Naive thymus-derived CD8-positive, alpha-beta T cell (primary cell): ENCODE data around the gene ANKRD34C. TPM values are rescaled to one million over a fixed set of nuclear protein-coding genes. Genes with fewer than 3 reads are reported as not detected.
"Not testable (repeated sequence)": the region's sequence is repeated elsewhere in the genome, so short reads cannot be mapped to it uniquely, and the experiment has no call there.

Source experiments
- ATAC-seq, 2 donors: fragments of 150-1000 bp; cut with Tn5 transposase in 1 of 2; sonication (Bioruptor Pico), chemical (Tn5 transposase) in 1 of 2; 1 replicate in 1 of 2; 2 replicates in 1 of 2; pipeline ENCODE4 v1.10.0; 2021; ENCODE audit warnings: mild to moderate bottlenecking in 2 of 2, moderate library complexity in 2 of 2
- POLR2A ChIA-PET: fragments of 350-600 bp; sonication (Branson Sonifier 250); formaldehyde crosslinking; loops from one replicate; lab custom pipeline; 2021; ENCODE audit warnings: antibody characterized with exemption; lab: Charles Lee
- DNase-seq, 10 donors: peaks; one replicate each; pipeline versions ENCODE4 v3.0.0 to v3.0.0-alpha.2; 2020 to 2022
- H3K27ac Mint-ChIP-seq, 10 donors: one replicate each; pipeline ENCODE4 v1.8.0; 2020 to 2022; ENCODE audit warnings: mild to moderate bottlenecking in 10 of 10, mixed read lengths in 10 of 10, moderate library complexity in 4 of 10, inconsistent platforms in 1 of 10
- H3K27me3 Mint-ChIP-seq, 5 donors: one replicate each; pipeline ENCODE4 v1.8.0; 2021 to 2022; ENCODE audit warnings: mixed read lengths in 5 of 5
- H3K36me3 Mint-ChIP-seq, 3 donors: one replicate each; pipeline ENCODE4 v1.8.0; 2020 to 2022; ENCODE audit warnings: mixed read lengths in 3 of 3, mild to moderate bottlenecking in 2 of 3, inconsistent platforms in 1 of 3
- H3K4me1 Mint-ChIP-seq, 4 donors: one replicate each; pipeline ENCODE4 v1.8.0; 2021 to 2022; ENCODE audit warnings: mixed read lengths in 4 of 4
- H3K4me3 Mint-ChIP-seq, 10 donors: one replicate each; pipeline ENCODE4 v1.8.0; 2020 to 2022; ENCODE audit warnings: mild to moderate bottlenecking in 10 of 10, mixed read lengths in 10 of 10, moderate library complexity in 6 of 10, inconsistent platforms in 1 of 10
- H3K9me3 Mint-ChIP-seq, 9 donors: one replicate each; pipeline ENCODE4 v1.8.0; 2020 to 2022; ENCODE audit warnings: mixed read lengths in 9 of 9, mild to moderate bottlenecking in 3 of 9, inconsistent platforms in 1 of 9, moderate library complexity in 1 of 9
- polyA plus RNA-seq, 3 donors: library from polyadenylated mRNA; unstranded; fragments of 300-500 nt; fragmentation: Illumina TruSeq; gene quantifications; one replicate each; pipeline ENCODE4 v1.2.3, GENCODE V29; 2021
- total RNA-seq, 8 experiments: library from RNA in 2 of 8; stranded (reverse) in 2 of 8; gene quantifications; one replicate each; pipeline ENCODE4 v1.2.3 and lab custom pipeline; 2021 to 2026

The ANKRD34C gene
- total and polyA plus RNA-seq, 5 experiments from 2014 or later = not detected

DNA sequence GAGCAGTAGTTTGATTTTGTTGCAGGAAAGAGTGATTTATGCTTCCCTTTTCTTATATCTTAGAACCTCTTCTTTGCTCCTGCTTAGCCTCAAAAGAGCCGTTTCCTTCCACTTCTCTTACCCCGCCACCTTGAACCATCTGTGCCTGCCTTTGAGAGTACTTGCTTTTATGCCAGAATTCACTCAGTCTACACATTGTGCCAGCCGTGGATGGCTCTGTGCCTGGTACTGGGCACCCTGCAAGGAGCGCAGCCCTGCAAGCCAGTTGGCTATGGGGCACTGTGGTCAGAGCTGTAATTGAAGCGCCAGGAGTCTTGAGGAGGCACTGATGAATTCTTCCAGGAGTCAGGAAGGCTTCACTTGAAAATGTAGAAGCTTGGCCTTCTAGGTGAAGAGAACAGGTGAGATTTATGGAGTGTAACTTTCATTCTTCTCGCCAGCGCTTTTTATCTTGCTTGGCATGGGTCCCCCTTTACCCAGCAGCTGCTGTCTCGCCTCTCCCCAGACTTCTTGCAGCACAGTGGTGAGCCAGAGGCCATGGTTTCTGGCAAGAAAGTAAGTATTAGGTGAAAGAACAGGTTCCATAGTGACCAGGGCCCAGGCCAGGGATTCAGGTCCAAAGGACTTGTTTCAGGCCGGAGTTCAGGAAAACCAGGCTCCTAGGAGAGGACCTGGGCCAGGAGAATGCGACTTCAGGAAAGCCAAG, 33.3 kb downstream of the ANKRD34C start:
- Mint-ChIP-seq H3K9me3 (no peaks in the 10 kb centered on the region), H3K4me3 (no peak overlapping the region), H3K27ac (peak overlapping the region in 1 of 10 donors; percentile 85), H3K27me3 (no peaks in the 10 kb centered on the region), H3K4me1 (peaks cover 33 to 78% (median 63%) of the 10 kb centered on the region in 4 donors), H3K36me3 (peaks cover 42 to 77% (median 63%) of the 10 kb centered on the region in 3 donors)
- DNase-seq (no peak), ATAC-seq (no peak)
- POLR2A ChIA-PET = no interaction called here

DNA sequence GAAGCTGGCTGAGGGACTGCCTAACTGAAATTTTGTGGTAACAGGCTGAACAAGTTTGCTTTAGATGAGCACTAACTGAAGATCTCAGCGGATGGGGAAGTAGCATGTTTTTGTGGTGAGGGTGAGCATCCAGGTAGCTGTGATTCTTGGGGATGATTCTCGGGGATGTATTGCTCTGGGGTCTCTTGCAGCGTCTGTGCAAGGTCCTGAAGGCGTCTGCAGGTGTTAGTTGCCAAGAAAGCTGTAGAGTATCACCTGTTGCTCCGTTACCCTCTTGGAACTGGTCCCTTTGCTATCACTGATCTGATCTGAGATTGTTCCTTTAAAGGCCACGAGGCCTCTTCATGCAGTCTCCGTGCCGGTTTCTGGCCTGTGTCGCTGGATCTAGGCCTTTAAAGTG, 34.3 kb downstream of the ANKRD34C start:
- DNase-seq (no peak), ATAC-seq (no peak)
- no peaks in the 10 kb centered on the region for H3K9me3 Mint-ChIP-seq
- H3K4me3 Mint-ChIP-seq = peak overlapping the region in 1 of 10 donors; percentile 37
- no peaks in the 10 kb centered on the region for H3K27me3 Mint-ChIP-seq
- POLR2A ChIA-PET = no interaction called here
- H3K36me3 Mint-ChIP-seq = peaks cover 42 to 88% (median 72%) of the 10 kb centered on the region in 3 donors
- H3K27ac Mint-ChIP-seq = peak overlapping the region in 2 of 10 donors; percentile 39 to 85
- H3K4me1 Mint-ChIP-seq = peaks cover 33 to 78% (median 60%) of the 10 kb centered on the region in 4 donors

DNA sequence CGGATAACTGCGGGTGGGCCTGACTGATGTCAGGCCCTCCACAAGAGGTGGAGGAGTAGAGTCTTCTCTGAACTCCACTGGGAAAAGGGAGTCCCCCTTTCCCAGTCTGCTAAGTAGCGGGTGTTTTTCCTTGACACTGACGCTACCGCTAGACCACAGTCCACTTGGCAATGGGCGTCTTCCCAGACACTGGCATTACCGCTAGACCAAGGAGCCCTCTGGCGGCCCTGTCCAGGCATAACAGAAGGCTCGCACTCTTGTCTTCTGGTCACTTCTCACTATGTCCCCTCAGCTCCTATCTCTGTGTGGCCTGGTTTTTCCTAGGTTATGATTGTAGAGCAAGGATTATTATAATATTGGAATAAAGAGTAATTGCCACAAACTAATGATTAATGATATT, 37.5 kb downstream of the ANKRD34C start:
- Mint-ChIP-seq H3K4me1 (peaks cover 29 to 47% (median 37%) of the 10 kb centered on the region in 4 donors), H3K36me3 (peaks cover 33 to 98% (median 63%) of the 10 kb centered on the region in 3 donors)
- H3K27me3 Mint-ChIP-seq, H3K4me3 Mint-ChIP-seq, POLR2A ChIA-PET, H3K9me3 Mint-ChIP-seq, ATAC-seq, H3K27ac Mint-ChIP-seq, DNase-seq: not testable (repeated sequence)

DNA sequence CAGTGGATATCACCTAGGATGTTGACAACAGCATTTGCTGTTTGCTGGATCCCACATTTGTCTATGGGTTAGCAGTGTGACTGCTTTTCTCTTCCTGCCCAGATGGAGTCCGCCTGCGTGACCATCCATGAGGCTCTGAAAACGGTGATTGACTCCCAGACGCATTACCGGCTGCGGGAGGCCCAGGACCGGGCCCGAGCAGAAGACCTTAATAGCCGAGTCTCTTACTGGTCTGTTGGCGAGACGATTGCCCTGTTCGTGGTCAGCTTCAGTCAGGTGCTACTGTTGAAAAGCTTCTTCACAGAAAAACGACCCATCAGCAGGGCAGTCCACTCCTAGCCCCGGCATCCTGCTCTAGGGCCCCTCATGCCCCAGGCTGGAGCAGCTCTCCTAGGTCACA, 39.4 kb downstream of the ANKRD34C start:
- Mint-ChIP-seq H3K4me3 (no peak overlapping the region), H3K4me1 (peaks cover 20 to 34% (median 24%) of the 10 kb centered on the region in 4 donors), H3K9me3 (no peaks in the 10 kb centered on the region), H3K27ac (peak overlapping the region in 1 of 10 donors; percentile 71), H3K36me3 (peaks cover 27 to 98% (median 59%) of the 10 kb centered on the region in 3 donors), H3K27me3 (no peaks in the 10 kb centered on the region)
- POLR2A ChIA-PET = no interaction called here
- ATAC-seq = no peak
- DNase-seq = no peak

DNA sequence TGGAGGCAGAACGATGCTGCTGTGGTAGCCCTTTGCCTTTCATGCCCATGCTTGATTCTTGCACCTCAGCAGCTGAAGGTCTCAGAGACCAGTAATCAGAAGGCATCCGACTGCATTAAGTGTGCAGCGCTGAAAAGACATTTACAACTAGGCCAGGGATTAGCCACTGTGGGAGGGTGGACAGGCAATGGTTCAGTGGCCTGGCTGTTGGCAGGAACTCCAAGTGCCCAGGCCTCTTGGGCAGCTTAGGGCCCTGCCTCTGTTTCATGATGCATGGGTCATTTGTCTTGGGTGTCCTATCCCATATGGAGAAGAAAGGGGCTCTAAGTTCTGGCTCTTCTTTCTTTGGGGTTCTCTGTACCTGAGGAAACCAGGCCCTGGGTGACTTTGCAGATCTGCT, 39.8 kb downstream of the ANKRD34C start:
- ATAC-seq (no peak), DNase-seq (no peak)
- Mint-ChIP-seq H3K9me3 (no peaks in the 10 kb centered on the region), H3K27ac (no peak overlapping the region), H3K36me3 (peaks cover 24 to 97% (median 57%) of the 10 kb centered on the region in 3 donors), H3K27me3 (no peaks in the 10 kb centered on the region), H3K4me1 (peaks cover 16 to 30% (median 22%) of the 10 kb centered on the region in 4 donors), H3K4me3 (no peak overlapping the region)
- POLR2A ChIA-PET = no interaction called here

DNA sequence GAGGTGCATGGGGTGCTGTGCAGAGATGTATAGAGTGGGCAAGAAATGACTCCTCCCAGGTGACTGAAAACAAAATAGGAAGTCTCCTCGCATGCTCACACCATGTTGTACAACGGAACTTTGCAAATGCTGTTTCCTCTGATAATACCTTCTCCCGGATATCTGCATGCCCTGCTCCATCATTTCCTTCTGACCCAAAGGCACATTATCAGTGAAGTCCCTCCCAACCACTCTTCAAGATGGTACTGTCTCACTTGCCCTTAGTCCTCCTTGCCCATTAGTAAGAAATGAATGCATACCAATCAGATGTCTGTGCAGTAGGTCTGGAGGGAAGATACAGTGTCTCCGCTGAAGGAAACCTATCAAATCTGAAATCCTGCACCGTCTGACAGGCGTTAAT, 40.4 kb downstream of the ANKRD34C start:
- ATAC-seq (no peak), DNase-seq (no peak)
- Mint-ChIP-seq H3K9me3 (no peaks in the 10 kb centered on the region), H3K4me1 (peaks cover 13 to 23% (median 16%) of the 10 kb centered on the region in 4 donors), H3K36me3 (peaks cover 27 to 95% (median 56%) of the 10 kb centered on the region in 3 donors), H3K27me3 (no peaks in the 10 kb centered on the region), H3K27ac (no peak overlapping the region), H3K4me3 (no peak overlapping the region)
- POLR2A ChIA-PET = no interaction called here

DNA sequence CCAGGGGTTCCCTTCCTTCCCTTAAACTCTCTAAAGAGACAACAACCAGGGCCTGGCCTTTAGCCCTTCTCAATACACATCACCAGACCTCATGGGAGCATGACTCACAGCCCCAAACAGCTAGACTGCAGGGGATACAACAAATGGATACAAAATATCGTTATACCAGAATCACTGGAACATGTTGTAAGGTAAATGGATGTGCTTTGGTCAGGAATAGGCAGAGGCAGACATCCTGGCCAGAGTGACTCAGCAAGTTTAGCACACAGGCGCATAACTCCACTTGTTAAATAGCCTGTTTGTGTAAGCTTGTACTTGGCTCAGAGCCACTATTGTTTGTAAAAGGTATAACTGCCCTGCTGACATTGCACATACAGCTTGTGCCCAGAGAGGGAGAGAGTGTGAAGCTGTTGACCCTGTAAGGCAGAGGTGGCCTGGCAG, 46.7 kb downstream of the ANKRD34C start:
- ATAC-seq (no peak), DNase-seq (no peak)
- Mint-ChIP-seq H3K27me3 (no peaks in the 10 kb centered on the region), H3K4me1 (peaks cover 0 to 2% (median 0%) of the 10 kb centered on the region in 4 donors), H3K27ac (no peak overlapping the region), H3K4me3 (no peak overlapping the region), H3K9me3 (peaks cover 0 to 1% (median 0%) of the 10 kb centered on the region in 9 donors), H3K36me3 (peaks cover 8 to 43% (median 31%) of the 10 kb centered on the region in 3 donors)
- POLR2A ChIA-PET = no interaction called here

Other genes starting within 250 kb of the ANKRD34C start
- gene RASGRF1, start 191.9 kb upstream of the ANKRD34C start, total RNA-seq = under 1 TPM in 1 of 2 experiments, not detected in 1; 0.14 TPM
- not detected for gene RASGRF1, start 191.9 kb upstream of the ANKRD34C start, polyA plus RNA-seq
- 10 to 100 TPM; 21.0 to 22.0 TPM for gene TMED3, start 28.4 kb downstream of the ANKRD34C start, total RNA-seq
- gene TMED3, start 28.4 kb downstream of the ANKRD34C start, polyA plus RNA-seq = 10 to 100 TPM; 67.6 to 73.4 (median 67.8) TPM
- under 1 TPM; 0.41 to 0.47 TPM for gene MINAR1, start 149.6 kb downstream of the ANKRD34C start, total RNA-seq
- gene MINAR1, start 149.6 kb downstream of the ANKRD34C start, polyA plus RNA-seq = under 1 TPM in 1 of 3 donors, not detected in 2; 0.14 TPM